Astrocyte (in vitro differentiated cells and primary cell): ENCODE measurements around the gene THADA. TPM values are rescaled to one million over a fixed set of nuclear protein-coding genes. Genes with fewer than 3 reads are reported as not detected.

Experiments
- DNase-seq: peaks from one replicate; pipeline ENCODE4 v3.0.0-alpha.2; 2010; ENCODE audit warnings: low read depth
- FAIRE-seq: peaks from 2 replicates; lab custom pipeline; 2011; peaks lifted over from hg19 to GRCh38; lab: Jason Lieb, UNC
- H2AFZ ChIP-seq: 2 replicates; pipeline ENCODE4 v1.6.0; 2012; ENCODE audit warnings: low read depth, low read length, inconsistent platforms
- H3K27ac ChIP-seq: 2 replicates; pipeline ENCODE4 v1.5.1; 2011; ENCODE audit warnings: low read depth, low read length, inconsistent platforms
- H3K27me3 ChIP-seq: 2 replicates; pipeline ENCODE4 v1.6.0; 2011; ENCODE audit warnings: low read length, inconsistent platforms; ENCODE audit not compliant: insufficient read depth
- H3K36me3 ChIP-seq: 2 replicates; pipeline ENCODE4 v1.5.1; 2011; ENCODE audit warnings: low read length, inconsistent platforms; ENCODE audit not compliant: insufficient read depth
- H3K4me1 ChIP-seq: 2 replicates; pipeline ENCODE4 v1.5.1; 2011; ENCODE audit warnings: low read length, inconsistent platforms; ENCODE audit not compliant: insufficient read depth
- H3K4me2 ChIP-seq: 2 replicates; pipeline ENCODE4 v1.6.0; 2012; ENCODE audit warnings: low read length, inconsistent platforms
- H3K4me3 ChIP-seq: 2 replicates; pipeline ENCODE4 v1.5.1; 2011; ENCODE audit warnings: low read depth, mild to moderate bottlenecking, low read length, inconsistent platforms; ENCODE audit not compliant: insufficient read depth
- H3K79me2 ChIP-seq: 2 replicates; pipeline ENCODE4 v1.6.0; 2012; ENCODE audit warnings: mild to moderate bottlenecking, low read length, inconsistent platforms; ENCODE audit not compliant: insufficient read depth
- H3K9ac ChIP-seq: 2 replicates; pipeline ENCODE4 v1.6.0; 2012; ENCODE audit warnings: mild to moderate bottlenecking, low read length, inconsistent platforms
- H3K9me3 ChIP-seq: 2 replicates; pipeline ENCODE4 v1.5.1; 2012; ENCODE audit warnings: low read depth, mild to moderate bottlenecking, low read length, inconsistent platforms; ENCODE audit not compliant: insufficient read depth
- H4K20me1 ChIP-seq: 2 replicates; pipeline ENCODE4 v1.6.0; 2012; ENCODE audit warnings: low read length, inconsistent platforms; ENCODE audit not compliant: insufficient read depth
- H3K27ac Mint-ChIP-seq: one replicate; pipeline ENCODE4 v1.8.0; 2021; ENCODE audit warnings: mild to moderate bottlenecking, mixed read lengths; ENCODE audit not compliant: unreplicated experiment
- H3K27me3 Mint-ChIP-seq: one replicate; pipeline ENCODE4 v1.8.0; 2021; ENCODE audit warnings: low read depth, mixed read lengths; ENCODE audit not compliant: unreplicated experiment
- H3K36me3 Mint-ChIP-seq: one replicate; pipeline ENCODE4 v1.8.0; 2021; ENCODE audit warnings: low read depth, mixed read lengths; ENCODE audit not compliant: unreplicated experiment
- H3K4me1 Mint-ChIP-seq: one replicate; pipeline ENCODE4 v1.8.0; 2021; ENCODE audit warnings: low read depth, mixed read lengths; ENCODE audit not compliant: unreplicated experiment
- H3K4me3 Mint-ChIP-seq: one replicate; pipeline ENCODE4 v1.8.0; 2021; ENCODE audit warnings: mild to moderate bottlenecking, moderate library complexity, mixed read lengths; ENCODE audit not compliant: unreplicated experiment
- H3K9me3 Mint-ChIP-seq: one replicate; pipeline ENCODE4 v1.8.0; 2021; ENCODE audit warnings: mild to moderate bottlenecking, mixed read lengths; ENCODE audit not compliant: unreplicated experiment
- EZH2 ChIP-seq: IDR thresholded peaks from 2 replicates; pipeline ENCODE4 v1.6.1; 2012; ENCODE audit warnings: mild to moderate bottlenecking, low read length, inconsistent platforms; ENCODE audit not compliant: insufficient read depth
- total RNA-seq: library from RNA; stranded (reverse); gene quantifications from 2 replicates; pipeline ENCODE4 v1.2.1, GENCODE V29; 2021
- TF ChIP-seq, protein P1 (sequence below): IDR thresholded peaks from 2 replicates; pipeline ENCODE4 v1.5.1; 2011; ENCODE audit warnings: low read depth, mild to moderate bottlenecking, inconsistent platforms, low read length, moderate library complexity; ENCODE audit not compliant: insufficient read depth

The THADA gene
- total RNA-seq, 1 donor from 2014 or later, result 16.2 TPM

DNA sequence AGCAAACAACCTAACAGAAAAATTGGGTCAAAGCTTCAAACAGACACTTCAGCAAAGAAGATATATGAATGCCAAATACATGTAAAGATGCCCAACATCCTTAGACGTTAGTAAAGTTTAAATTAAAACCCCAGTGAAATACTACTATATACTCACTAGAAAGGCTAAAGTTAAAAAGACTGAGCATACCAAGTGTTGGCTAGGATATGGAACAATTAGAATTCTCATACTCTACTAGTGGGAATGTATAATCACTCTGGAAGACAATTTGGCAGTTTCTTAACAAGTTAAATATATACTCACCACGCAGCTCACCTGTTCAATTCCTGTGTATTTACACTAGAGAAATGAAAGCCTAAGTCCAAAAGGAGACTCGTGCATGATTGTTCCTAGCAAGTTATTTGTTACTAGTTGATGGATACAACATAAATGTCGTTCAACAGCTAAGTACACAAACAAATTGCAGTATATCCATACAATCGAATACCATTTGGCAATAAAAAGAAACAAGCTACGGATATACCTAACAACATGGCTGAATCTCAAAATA, 185.7 kb downstream of the THADA start:
- Histone ChIP-seq H4K20me1 (no peaks in the 10 kb centered on the region), H3K4me1 (peaks cover 13% of the 10 kb centered on the region), H3K4me2 (no peak overlapping the region), H2AFZ (no peak overlapping the region), H3K9ac (no peak overlapping the region), H3K9me3 (no peaks in the 10 kb centered on the region), H3K27me3 (no peaks in the 10 kb centered on the region), H3K79me2 (no peaks in the 10 kb centered on the region), H3K36me3 (no peaks in the 10 kb centered on the region), H3K27ac (no peak overlapping the region), H3K4me3 (no peak overlapping the region)
- Mint-ChIP-seq H3K9me3 (no peaks in the 10 kb centered on the region), H3K36me3 (no peaks in the 10 kb centered on the region), H3K4me1 (peaks cover 7% of the 10 kb centered on the region), H3K27ac (no peak overlapping the region), H3K4me3 (no peak overlapping the region), H3K27me3 (no peaks in the 10 kb centered on the region)
- no peak for TF ChIP-seq EZH2
- TF ChIP-seq, protein P1, sequence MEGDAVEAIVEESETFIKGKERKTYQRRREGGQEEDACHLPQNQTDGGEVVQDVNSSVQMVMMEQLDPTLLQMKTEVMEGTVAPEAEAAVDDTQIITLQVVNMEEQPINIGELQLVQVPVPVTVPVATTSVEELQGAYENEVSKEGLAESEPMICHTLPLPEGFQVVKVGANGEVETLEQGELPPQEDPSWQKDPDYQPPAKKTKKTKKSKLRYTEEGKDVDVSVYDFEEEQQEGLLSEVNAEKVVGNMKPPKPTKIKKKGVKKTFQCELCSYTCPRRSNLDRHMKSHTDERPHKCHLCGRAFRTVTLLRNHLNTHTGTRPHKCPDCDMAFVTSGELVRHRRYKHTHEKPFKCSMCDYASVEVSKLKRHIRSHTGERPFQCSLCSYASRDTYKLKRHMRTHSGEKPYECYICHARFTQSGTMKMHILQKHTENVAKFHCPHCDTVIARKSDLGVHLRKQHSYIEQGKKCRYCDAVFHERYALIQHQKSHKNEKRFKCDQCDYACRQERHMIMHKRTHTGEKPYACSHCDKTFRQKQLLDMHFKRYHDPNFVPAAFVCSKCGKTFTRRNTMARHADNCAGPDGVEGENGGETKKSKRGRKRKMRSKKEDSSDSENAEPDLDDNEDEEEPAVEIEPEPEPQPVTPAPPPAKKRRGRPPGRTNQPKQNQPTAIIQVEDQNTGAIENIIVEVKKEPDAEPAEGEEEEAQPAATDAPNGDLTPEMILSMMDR, result no peak
- DNase-seq, result no peak
- no peak for FAIRE-seq

DNA sequence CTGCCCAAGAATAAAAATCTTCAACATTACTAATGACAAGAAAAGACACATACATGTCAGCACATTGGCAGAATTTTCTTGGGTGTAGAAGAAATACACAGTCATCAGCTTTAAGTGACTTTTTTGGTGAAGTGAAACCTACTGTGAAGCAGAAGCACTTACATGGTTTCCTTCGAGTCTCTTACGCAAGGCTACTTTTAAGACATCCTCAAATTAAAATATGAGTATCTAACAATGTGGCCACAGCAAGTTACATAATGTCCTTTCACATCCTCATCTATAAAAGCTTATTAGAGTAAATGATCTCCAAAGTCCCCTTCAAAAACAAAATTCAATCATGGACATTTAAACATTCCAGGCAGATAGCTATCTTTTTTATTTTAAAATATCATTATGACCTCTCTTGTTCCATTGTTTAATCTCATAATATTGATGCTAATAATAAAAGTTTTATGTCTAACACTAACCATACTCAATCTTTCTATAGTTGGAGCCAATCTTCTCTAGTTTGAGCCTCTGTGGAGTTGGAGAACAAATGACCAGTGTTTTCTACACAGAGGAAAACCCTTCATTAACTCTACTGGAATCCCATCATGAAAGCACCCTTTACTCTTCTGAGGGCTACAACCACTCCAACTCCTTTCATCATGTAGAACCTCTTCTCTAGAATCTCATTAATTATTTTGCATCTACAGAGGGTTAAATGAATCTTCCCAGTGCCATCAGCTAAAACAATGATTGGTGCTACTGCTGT, 187.3 kb downstream of the THADA start:
- Histone ChIP-seq H3K27me3 (no peaks in the 10 kb centered on the region), H4K20me1 (no peaks in the 10 kb centered on the region), H3K4me1 (peaks cover 13% of the 10 kb centered on the region), H3K79me2 (no peaks in the 10 kb centered on the region), H3K27ac (no peak overlapping the region), H2AFZ (no peak overlapping the region), H3K36me3 (no peaks in the 10 kb centered on the region), H3K4me3 (no peak overlapping the region), H3K9me3 (no peaks in the 10 kb centered on the region), H3K4me2 (no peak overlapping the region), H3K9ac (no peak overlapping the region)
- TF ChIP-seq, protein P1, result no peak
- TF ChIP-seq EZH2, result no peak
- H3K9me3 Mint-ChIP-seq, result no peaks in the 10 kb centered on the region
- peaks cover 7% of the 10 kb centered on the region for H3K4me1 Mint-ChIP-seq
- no peak for FAIRE-seq
- no peak overlapping the region for H3K27ac Mint-ChIP-seq
- no peak overlapping the region for H3K4me3 Mint-ChIP-seq
- H3K27me3 Mint-ChIP-seq, result no peaks in the 10 kb centered on the region
- no peaks in the 10 kb centered on the region for H3K36me3 Mint-ChIP-seq
- DNase-seq, result no peak

DNA sequence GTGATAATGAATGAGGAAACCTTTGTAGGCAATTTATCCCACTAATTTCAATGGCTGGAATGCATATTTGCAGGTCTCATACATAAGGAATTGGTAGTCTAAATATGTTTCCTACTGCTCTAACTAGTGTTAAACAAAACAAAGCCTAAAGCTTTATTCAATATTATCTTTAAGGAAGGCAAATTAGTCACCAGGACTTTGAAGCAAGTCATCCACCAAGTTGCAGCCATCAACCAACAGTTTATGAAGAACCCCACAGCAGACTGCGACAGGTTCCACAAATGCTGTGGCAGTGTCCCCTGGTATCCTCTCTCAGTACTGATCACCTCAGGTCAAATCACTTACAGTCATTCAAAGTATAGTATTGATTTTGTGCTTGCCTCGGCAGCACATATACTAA, 187.9 kb downstream of the THADA start:
- no peaks in the 10 kb centered on the region for H3K36me3 Mint-ChIP-seq
- FAIRE-seq, result no peak
- H3K4me2 ChIP-seq, result no peak overlapping the region
- H3K27ac ChIP-seq, result no peak overlapping the region
- TF ChIP-seq EZH2, result no peak
- H3K27ac Mint-ChIP-seq, result no peak overlapping the region
- H3K9me3 Mint-ChIP-seq, result no peaks in the 10 kb centered on the region
- H3K79me2 ChIP-seq, result no peaks in the 10 kb centered on the region
- no peak overlapping the region for H3K9ac ChIP-seq
- H3K27me3 ChIP-seq, result no peaks in the 10 kb centered on the region
- H2AFZ ChIP-seq, result no peak overlapping the region
- H3K4me1 ChIP-seq, result peaks cover 13% of the 10 kb centered on the region
- H3K4me3 ChIP-seq, result no peak overlapping the region
- H3K27me3 Mint-ChIP-seq, result no peaks in the 10 kb centered on the region
- H3K4me3 Mint-ChIP-seq, result no peak overlapping the region
- DNase-seq, result no peak
- H3K9me3 ChIP-seq, result no peaks in the 10 kb centered on the region
- H3K36me3 ChIP-seq, result no peaks in the 10 kb centered on the region
- no peaks in the 10 kb centered on the region for H4K20me1 ChIP-seq
- H3K4me1 Mint-ChIP-seq, result peaks cover 7% of the 10 kb centered on the region
